Stimulated activated effector memory CD8-positive, alpha-beta T cell treated with anti-CD3 and anti-CD28 coated beads, Interleukin-12 subunit alpha, Interleukin-12 subunit beta, amount 100 ng/mL, for 72 hours (primary cell): ENCODE data around the gene TMEM30A.
A peak's percentile ranks its signal among the peaks of the same experiment; 100 is the strongest.

Experiments used
- ATAC-seq: fragments of 150-1000 bp; cut with Tn5 transposase; 2 replicates; pipeline ENCODE4 v1.10.0; 2021
- DNase-seq, 2 donors: peaks; one replicate each; pipeline ENCODE4 v3.0.0; 2021 to 2022; ENCODE audit warnings: low spot score in 2 of 2
- H3K27ac Mint-ChIP-seq: one replicate; pipeline ENCODE4 v1.8.0; 2022; ENCODE audit warnings: mild to moderate bottlenecking, mixed read lengths
- H3K36me3 Mint-ChIP-seq: one replicate; pipeline ENCODE4 v1.8.0; 2022; ENCODE audit warnings: mild to moderate bottlenecking, mixed read lengths
- H3K4me1 Mint-ChIP-seq: one replicate; pipeline ENCODE4 v1.8.0; 2022; ENCODE audit warnings: mixed read lengths
- H3K4me3 Mint-ChIP-seq: one replicate; pipeline ENCODE4 v1.8.0; 2022; ENCODE audit warnings: mild to moderate bottlenecking, mixed read lengths
- H3K9me3 Mint-ChIP-seq: one replicate; pipeline ENCODE4 v1.8.0; 2022; ENCODE audit warnings: mixed read lengths

Gene TMEM30A

GRCh38 chr6:75301088-75301487, 16.5 kb upstream of the TMEM30A start:
- ATAC-seq (no peak), DNase-seq (no peak)
- Mint-ChIP-seq H3K36me3 (no peaks in the 10 kb centered on the region), H3K4me3 (no peak overlapping the region), H3K4me1 (no peaks in the 10 kb centered on the region), H3K27ac (no peak overlapping the region), H3K9me3 (no peaks in the 10 kb centered on the region)

GRCh38 chr6:75300531-75300855, 15.9 kb upstream of the TMEM30A start:
- Mint-ChIP-seq H3K36me3 (no peaks in the 10 kb centered on the region), H3K9me3 (no peaks in the 10 kb centered on the region), H3K4me3 (no peak overlapping the region), H3K4me1 (no peaks in the 10 kb centered on the region), H3K27ac (no peak overlapping the region)
- no peak for ATAC-seq
- DNase-seq: no peak

GRCh38 chr6:75299801-75300530, 15.4 kb upstream of the TMEM30A start:
- ATAC-seq (no peak), DNase-seq (no peak)
- H3K27ac Mint-ChIP-seq: no peak overlapping the region
- no peaks in the 10 kb centered on the region for H3K36me3 Mint-ChIP-seq
- no peak overlapping the region for H3K4me3 Mint-ChIP-seq
- H3K4me1 Mint-ChIP-seq: no peaks in the 10 kb centered on the region
- H3K9me3 Mint-ChIP-seq: no peaks in the 10 kb centered on the region

GRCh38 chr6:75296811-75297779, 12.5 kb upstream of the TMEM30A start:
- ATAC-seq: peak; percentile 64
- Mint-ChIP-seq H3K4me1 (no peaks in the 10 kb centered on the region), H3K27ac (no peak overlapping the region)

GRCh38 chr6:75292555-75292954, 8.0 kb upstream of the TMEM30A start:
- no peak for DNase-seq
- no peak overlapping the region for H3K4me3 Mint-ChIP-seq
- ATAC-seq: no peak
- H3K36me3 Mint-ChIP-seq: peaks cover 9% of the 10 kb centered on the region
- H3K27ac Mint-ChIP-seq: no peak overlapping the region
- H3K9me3 Mint-ChIP-seq: no peaks in the 10 kb centered on the region
- peaks cover under 1% of the 10 kb centered on the region for H3K4me1 Mint-ChIP-seq

More at GRCh38 chr6:75296811-75297779, 12.5 kb upstream of the TMEM30A start:
- Mint-ChIP-seq H3K9me3 (no peaks in the 10 kb centered on the region), H3K36me3 (no peaks in the 10 kb centered on the region), H3K4me3 (no peak overlapping the region)
- DNase-seq: no peak

GRCh38 chr6:75291744-75292143, 7.2 kb upstream of the TMEM30A start:
- peaks cover 9% of the 10 kb centered on the region for H3K4me1 Mint-ChIP-seq
- ATAC-seq: no peak
- H3K4me3 Mint-ChIP-seq: no peak overlapping the region
- no peak overlapping the region for H3K27ac Mint-ChIP-seq
- DNase-seq: no peak
- no peaks in the 10 kb centered on the region for H3K9me3 Mint-ChIP-seq
- H3K36me3 Mint-ChIP-seq: peaks cover 9% of the 10 kb centered on the region

GRCh38 chr6:75291331-75291730, 6.7 kb upstream of the TMEM30A start:
- no peak for ATAC-seq
- no peak overlapping the region for H3K4me3 Mint-ChIP-seq
- no peak overlapping the region for H3K27ac Mint-ChIP-seq
- no peak for DNase-seq
- H3K36me3 Mint-ChIP-seq: peaks cover 9% of the 10 kb centered on the region
- no peaks in the 10 kb centered on the region for H3K9me3 Mint-ChIP-seq
- H3K4me1 Mint-ChIP-seq: peaks cover 13% of the 10 kb centered on the region

GRCh38 chr6:75290136-75290945, 5.7 kb upstream of the TMEM30A start:
- Mint-ChIP-seq H3K4me1 (peaks cover 15% of the 10 kb centered on the region), H3K9me3 (no peaks in the 10 kb centered on the region), H3K36me3 (peaks cover 9% of the 10 kb centered on the region), H3K27ac (no peak overlapping the region), H3K4me3 (no peak overlapping the region)
- ATAC-seq (no peak), DNase-seq (no peak)

GRCh38 chr6:75288023-75288422, 3.4 kb upstream of the TMEM30A start:
- ATAC-seq (no peak), DNase-seq (no peak)
- no peak overlapping the region for H3K4me3 Mint-ChIP-seq
- peaks cover 15% of the 10 kb centered on the region for H3K4me1 Mint-ChIP-seq
- no peaks in the 10 kb centered on the region for H3K9me3 Mint-ChIP-seq
- H3K36me3 Mint-ChIP-seq: peaks cover 9% of the 10 kb centered on the region
- H3K27ac Mint-ChIP-seq: no peak overlapping the region

- Mint-ChIP-seq H3K36me3 (peaks cover 9% of the 10 kb centered on the region), H3K4me1 (peaks cover 15% of the 10 kb centered on the region), H3K27ac (peak overlapping the region; percentile 14), H3K4me3 (no peak overlapping the region), H3K9me3 (no peaks in the 10 kb centered on the region)
- DNase-seq (no peak), ATAC-seq (no peak)
These were observed 2.8 kb upstream of the TMEM30A start for GRCh38 chr6:75287424-75287823.

GRCh38 chr6:75286955-75287354, 2.4 kb upstream of the TMEM30A start:
- no peak overlapping the region for H3K4me3 Mint-ChIP-seq
- no peaks in the 10 kb centered on the region for H3K9me3 Mint-ChIP-seq
- ATAC-seq: no peak
- peak overlapping the region; percentile 14 for H3K27ac Mint-ChIP-seq
- no peak for DNase-seq
- H3K36me3 Mint-ChIP-seq: peaks cover 9% of the 10 kb centered on the region
- peaks cover 15% of the 10 kb centered on the region for H3K4me1 Mint-ChIP-seq

- Mint-ChIP-seq H3K9me3 (no peaks in the 10 kb centered on the region), H3K4me1 (peaks cover 21% of the 10 kb centered on the region), H3K27ac (no peak overlapping the region), H3K36me3 (peaks cover 9% of the 10 kb centered on the region), H3K4me3 (no peak overlapping the region)
- DNase-seq (no peak), ATAC-seq (no peak)
These were observed 669 bp upstream of the TMEM30A start for GRCh38 chr6:75285283-75285639.

- Mint-ChIP-seq H3K36me3 (no peaks in the 10 kb centered on the region), H3K9me3 (no peaks in the 10 kb centered on the region), H3K27ac (no peak overlapping the region), H3K4me3 (no peak overlapping the region), H3K4me1 (peaks cover 33% of the 10 kb centered on the region)
- peak; percentile 59 for ATAC-seq
- peak in 1 of 2 donors; percentile 3 for DNase-seq
These were observed 523 bp downstream of the TMEM30A start for GRCh38 chr6:75283907-75284631.

GRCh38 chr6:75282706-75283105, 1.9 kb downstream of the TMEM30A start:
- DNase-seq (no peak), ATAC-seq (no peak)
- H3K9me3 Mint-ChIP-seq: no peaks in the 10 kb centered on the region
- no peak overlapping the region for H3K4me3 Mint-ChIP-seq
- H3K4me1 Mint-ChIP-seq: peaks cover 45% of the 10 kb centered on the region
- no peaks in the 10 kb centered on the region for H3K36me3 Mint-ChIP-seq
- H3K27ac Mint-ChIP-seq: no peak overlapping the region

GRCh38 chr6:75281653-75282052, 2.9 kb downstream of the TMEM30A start:
- Mint-ChIP-seq H3K4me1 (peaks cover 40% of the 10 kb centered on the region), H3K9me3 (no peaks in the 10 kb centered on the region), H3K4me3 (no peak overlapping the region), H3K36me3 (no peaks in the 10 kb centered on the region), H3K27ac (no peak overlapping the region)
- no peak for DNase-seq
- ATAC-seq: no peak
